Measurements from ENCODE around the gene GCN1.

Gene GCN1

GRCh38 chr12:120121766-120122293, 72.7 kb downstream of the GCN1 start:
- TF ChIP-seq CTCF (IDR thresholded peaks at IDR 0.05; ENCODE audit: insufficient read depth, low read depth, low read length, missing control alignments), result no peak
- no peak for DNase-seq (ENCODE audit: low read depth)
- H3K4me3 ChIP-seq (ENCODE audit: low read length), result no peak overlapping the region

DNA sequence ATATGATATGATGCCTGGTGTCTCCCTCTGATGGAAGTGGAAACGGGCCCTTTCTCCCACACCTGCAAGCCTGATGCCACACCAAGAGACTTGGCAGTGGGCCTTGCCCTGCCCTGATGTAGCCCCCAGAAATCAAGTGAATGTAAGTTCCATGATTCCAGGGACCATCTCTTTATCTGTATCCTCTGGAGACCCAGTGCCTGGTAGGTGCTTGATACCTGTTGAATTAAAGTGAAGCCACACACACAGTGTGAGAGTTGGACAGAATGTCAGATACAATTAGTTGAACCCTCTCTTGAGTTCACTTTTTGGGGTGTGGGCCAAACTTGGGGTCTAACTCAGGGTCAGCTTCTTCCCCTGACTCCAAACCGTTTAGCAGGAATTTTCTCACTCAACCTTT, 73.2 kb downstream of the GCN1 start:
- H3K4me3 ChIP-seq (ENCODE audit: low read length), result no peak overlapping the region
- no peak for DNase-seq (ENCODE audit: low read depth)
- TF ChIP-seq CTCF (IDR thresholded peaks at IDR 0.05; ENCODE audit: insufficient read depth, low read depth, low read length, missing control alignments), result no peak

GRCh38 chr12:120119271-120119973, 75.1 kb downstream of the GCN1 start:
- peak; percentile 52 for DNase-seq (ENCODE audit: low read depth)
- no peak overlapping the region for H3K4me3 ChIP-seq (ENCODE audit: low read length)
- TF ChIP-seq CTCF (IDR thresholded peaks at IDR 0.05; ENCODE audit: insufficient read depth, low read depth, low read length, missing control alignments), result no peak

- peak; percentile 77 for DNase-seq (ENCODE audit: low read depth)
- no peak for TF ChIP-seq CTCF (IDR thresholded peaks at IDR 0.05; ENCODE audit: insufficient read depth, low read depth, low read length, missing control alignments)
- H3K4me3 ChIP-seq (ENCODE audit: low read length), result peak overlapping the region; percentile 83
Observed at GRCh38 chr12:120118321-120119061, 76.0 kb downstream of the GCN1 start.

DNA sequence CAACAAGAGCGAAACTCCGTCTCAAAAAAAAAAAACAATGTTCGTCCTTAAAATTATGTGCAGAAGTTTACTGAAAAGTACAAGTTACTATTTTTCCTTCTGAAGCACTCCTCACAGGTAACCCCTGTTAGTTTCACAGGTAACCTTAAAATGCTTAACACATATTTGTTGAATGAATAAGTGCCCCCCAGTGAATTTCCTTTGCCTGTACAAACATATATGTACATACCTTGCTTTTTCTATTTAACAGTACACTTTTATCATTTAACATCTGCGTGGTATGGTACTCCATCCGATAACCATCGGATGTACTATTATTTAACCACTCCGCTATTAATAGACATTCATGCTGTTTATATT, 76.6 kb downstream of the GCN1 start:
- peak; percentile 60 for DNase-seq (ENCODE audit: low read depth)
- TF ChIP-seq CTCF (IDR thresholded peaks at IDR 0.05; ENCODE audit: insufficient read depth, low read depth, low read length, missing control alignments), result no peak
- peak overlapping the region; percentile 83 for H3K4me3 ChIP-seq (ENCODE audit: low read length)

DNA sequence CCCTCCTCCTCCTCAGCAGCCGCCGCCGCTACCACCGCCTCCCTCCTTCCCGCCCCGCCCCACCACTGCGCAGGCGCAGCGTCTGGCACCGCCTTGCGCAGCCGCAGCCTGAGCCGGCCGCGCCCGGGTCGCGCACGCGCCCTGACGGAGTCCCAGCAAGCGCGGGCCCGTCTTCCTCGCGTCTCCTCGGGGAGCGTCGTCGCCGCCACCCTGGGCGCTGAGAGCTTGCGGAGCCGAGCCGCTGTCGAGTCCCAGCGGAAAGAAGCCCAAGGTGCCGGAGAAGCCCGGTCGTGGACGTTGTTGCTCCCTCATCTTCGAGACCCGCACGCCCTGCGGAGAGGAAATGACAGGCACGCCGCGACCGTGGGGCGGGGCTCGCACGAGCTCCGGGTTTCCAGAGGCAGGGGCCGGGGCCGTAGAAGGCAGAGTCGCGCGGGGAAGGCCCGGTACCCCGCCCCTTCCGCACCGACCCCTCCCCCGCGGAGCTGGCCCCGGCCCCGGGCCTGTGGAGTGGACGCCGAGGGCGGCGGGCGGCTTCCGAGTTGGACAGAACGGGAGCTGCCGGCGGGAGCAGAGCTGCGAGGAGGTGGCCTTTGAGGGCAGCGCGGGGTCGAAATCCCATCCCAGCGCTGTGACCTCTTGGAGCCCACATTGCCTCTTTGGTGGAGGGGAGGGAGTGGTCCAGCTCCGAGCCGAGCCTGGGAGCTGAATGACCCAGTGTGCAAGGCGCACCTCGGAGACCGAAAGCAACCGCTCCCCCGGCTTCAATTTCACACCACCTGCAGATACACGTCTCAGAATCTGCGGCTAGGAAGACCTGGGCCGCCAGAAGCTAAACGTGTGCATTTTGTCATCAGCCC, 77.5 kb downstream of the GCN1 start:
- H3K4me3 ChIP-seq (ENCODE audit: low read length), result peak overlapping the region; percentile 89
- no peak for TF ChIP-seq CTCF (IDR thresholded peaks at IDR 0.05; ENCODE audit: insufficient read depth, low read depth, low read length, missing control alignments)
- peak; percentile 96 for DNase-seq (ENCODE audit: low read depth)
